ENCODE data around the gene OCEL1. TPM values are rescaled to one million over a fixed set of nuclear protein-coding genes. Genes with fewer than 3 reads are reported as not detected.

OCEL1 gene
- total and polyA plus RNA-seq, 10 of the 15 experiments (the other 5 are each of a cell fraction or from before 2014, with no cell fraction given) = 2.8 to 18.2 (median 7.4) TPM

GRCh38 chr19:17240826-17241399, 14.9 kb downstream of the OCEL1 start:
- Histone ChIP-seq H3K27ac (ENCODE audit: control insufficient read depth, insufficient read depth) (no peak overlapping the region), H4K20me1 (ENCODE audit: control insufficient read depth, insufficient read depth) (no peaks in the 10 kb centered on the region), H3K4me2 (ENCODE audit: control insufficient read depth, insufficient read depth) (no peak overlapping the region), H3K27me3 (replicated peaks in 1 of 2; ENCODE audit: control insufficient read depth in 2 of 2, insufficient read depth in 2 of 2, low read length in 1 of 2) (no peaks in the 10 kb centered on the region), H3K36me3 (ENCODE audit: control insufficient read depth in 2 of 2, insufficient read depth in 2 of 2, low read length in 1 of 2) (peaks cover 0 to 2% of the 10 kb centered on the region in 2 experiments; a peak in 1 of 4 replicates), H3K4me1 (ENCODE audit: control insufficient read depth, insufficient read depth, low read length) (peaks cover 5% of the 10 kb centered on the region), H3K9me3 (replicated peaks; ENCODE audit: control insufficient read depth, insufficient read depth, low read length) (no peaks in the 10 kb centered on the region), H3K79me2 (ENCODE audit: control insufficient read depth, insufficient read depth, low read length) (peaks cover 7% of the 10 kb centered on the region), H3K9ac (ENCODE audit: control insufficient read depth, insufficient read depth, low read length) (no peak overlapping the region), H3K4me3 (no peak overlapping the region), H2AFZ (ENCODE audit: control insufficient read depth, low read depth, low read length) (no peak overlapping the region)
- no peak for TF ChIP-seq YY1 (IDR thresholded peaks at IDR 0.05; ENCODE audit: low read depth, low read length)
- TF ChIP-seq SIX5 (IDR thresholded peaks at IDR 0.05; ENCODE audit: low read depth, low read length, severe bottlenecking) = no peak
- TF ChIP-seq ZZZ3 (IDR thresholded peaks at IDR 0.05; ENCODE audit: control insufficient read depth, insufficient read length, low read depth) = no peak
- in situ Hi-C loops (cut with MboI) = no loop called here
- ATAC-seq (no peak), FAIRE-seq (no peak), DNase-seq (ENCODE audit: low read depth, low spot score) (no peak)
- POLR2A ChIA-PET = interaction anchor here (0.5 kb wide), 2 partner anchors 40 to 68 kb away, joined by 3 read pairs; no protein-coding TSS in a partner anchor
- RAD21 ChIA-PET (ENCODE audit: unreplicated experiment) = no interaction called here
- CTCF ChIA-PET = interaction anchor here (2.9 kb wide), 1 partner anchor 19 kb away, joined by 16 read pairs; no protein-coding TSS in a partner anchor
- SMC1A ChIA-PET (ENCODE audit: uncharacterized antibody, unreplicated experiment) = interaction anchor here (1.1 to 1.2 kb wide), 2 partner anchors 14 to 57 kb away, joined by 3 to 4 read pairs; no protein-coding TSS in a partner anchor
- 66% methylated on average over 6 of the region's 6 CpGs for WGBS (ENCODE audit: insufficient coverage, insufficient replicate concordance, low lambda C conversion rate, missing lambda C conversion rate)
- intact Hi-C loops (cut with micrococcal nuclease; ENCODE audit: unreplicated experiment) = no loop called here
- no TSS peak for BruUV-seq (replicated peaks)

GRCh38 chr19:17242431-17243208, 16.6 kb downstream of the OCEL1 start:
- H3K9ac ChIP-seq (ENCODE audit: control insufficient read depth, insufficient read depth, low read length) = no peak overlapping the region
- H3K79me2 ChIP-seq (ENCODE audit: control insufficient read depth, insufficient read depth, low read length) = peaks cover 7% of the 10 kb centered on the region
- TF ChIP-seq TARDBP (IDR thresholded peaks at IDR 0.05; ENCODE audit: borderline replicate concordance) = no peak
- no peak for TF ChIP-seq USF1 (IDR thresholded peaks at IDR 0.05; ENCODE audit: borderline replicate concordance, extremely low read length, insufficient read depth, low read depth, low read length)
- TF ChIP-seq PAX5 (IDR thresholded peaks at IDR 0.05; ENCODE audit: borderline replicate concordance, low read depth, low read length) = peak; percentile 15; the same call in 1 of the 2 replicates
- peak; percentile 89 for TF ChIP-seq SMARCA5 (IDR thresholded peaks at IDR 0.05)
- no peak for TF ChIP-seq IRF3 (IDR thresholded peaks at IDR 0.05)
- TF ChIP-seq NR2F1 (conservative IDR thresholded peaks at IDR 0.05) = peak; percentile 31; the same call in 1 of the 2 replicates
- TF ChIP-seq ZNF217 (IDR thresholded peaks at IDR 0.05) = peak; percentile 80; the same call in 1 of the 2 replicates
- BruUV-seq (replicated peaks) = no TSS peak
- ChIA-PET CTCF (interaction anchor here (0.7 to 2.9 kb wide), 9 partner anchors 9 to 175 kb away, joined by 3 to 16 read pairs (median 3); partner anchors contain the start of gene BABAM1), SMC1A (ENCODE audit: uncharacterized antibody, unreplicated experiment) (interaction anchor here (0.5 to 2.0 kb wide), 7 partner anchors 8 to 377 kb away, joined by 3 to 6 read pairs (median 4); partner anchors contain the start of genes BABAM1 and USE1), POLR2A (interaction anchor here (0.6 to 1.3 kb wide), 8 partner anchors 8 to 139 kb away, joined by 3 to 4 read pairs (median 3); partner anchors contain the start of genes BABAM1 and USE1), RAD21 (ENCODE audit: unreplicated experiment) (interaction anchor here (0.8 to 1.4 kb wide), 4 partner anchors 16 to 169 kb away, joined by 3 to 5 read pairs (median 4); partner anchors contain the start of genes BABAM1 and OCEL1)
- intact Hi-C loops (cut with micrococcal nuclease; ENCODE audit: unreplicated experiment) (no loop called here), in situ Hi-C loops (cut with MboI) (no loop called here)
- WGBS (ENCODE audit: insufficient coverage, insufficient replicate concordance, low lambda C conversion rate, missing lambda C conversion rate) = 54% methylated on average over 8 of the region's 8 CpGs
- H2AFZ ChIP-seq (ENCODE audit: control insufficient read depth, low read depth, low read length) = no peak overlapping the region
- no peaks in the 10 kb centered on the region for H4K20me1 ChIP-seq (ENCODE audit: control insufficient read depth, insufficient read depth)
- 0 out of 2 replicates have a peak overlapping the region, but pooled peaks have one; percentile 1 for H3K4me2 ChIP-seq (ENCODE audit: control insufficient read depth, insufficient read depth)
- H3K9me3 ChIP-seq (replicated peaks; ENCODE audit: control insufficient read depth, insufficient read depth, low read length) = no peaks in the 10 kb centered on the region
- FAIRE-seq (no peak), ATAC-seq (peak; percentile 10; the same call in 2 of the 3 replicates), DNase-seq (ENCODE audit: low read depth, low spot score) (no peak)
- H3K4me3 ChIP-seq = 0 out of 2 replicates have a peak overlapping the region, but pooled peaks have one; percentile 70
- H3K27me3 ChIP-seq (replicated peaks in 1 of 2; ENCODE audit: control insufficient read depth in 2 of 2, insufficient read depth in 2 of 2, low read length in 1 of 2) = no peaks in the 10 kb centered on the region
- no peak overlapping the region for H3K27ac ChIP-seq (ENCODE audit: control insufficient read depth, insufficient read depth)
- H3K4me1 ChIP-seq (ENCODE audit: control insufficient read depth, insufficient read depth, low read length) = peaks cover 14% of the 10 kb centered on the region
- peaks cover 0 to 2% of the 10 kb centered on the region in 2 experiments; a peak in 1 of 4 replicates for H3K36me3 ChIP-seq (ENCODE audit: control insufficient read depth in 2 of 2, insufficient read depth in 2 of 2, low read length in 1 of 2)
